Measurements from ENCODE around the gene CLEC9A. TPM values are rescaled to one million over a fixed set of nuclear protein-coding genes. Genes with fewer than 3 reads are reported as not detected.
A peak's percentile ranks its signal among the peaks of the same experiment; 100 is the strongest.

Gene CLEC9A
- total RNA-seq, 6 donors from 2014 or later: 0.31 to 0.89 (median 0.57) TPM; not detected in 3

- Histone ChIP-seq H3K27me3 (no peaks in the 10 kb centered on the region), H3K4me3 (no peak overlapping the region), H3K9me3 (no peaks in the 10 kb centered on the region), H3K27ac (peak overlapping the region in 1 of 4 donors; percentile 35), H3K4me1 (peaks cover 0 to 20% (median 9%) of the 10 kb centered on the region in 4 donors), H3K36me3 (peaks cover 0 to 4% (median 0%) of the 10 kb centered on the region in 4 donors)
- TF ChIP-seq POLR2A (IDR thresholded peaks at IDR 0.05) (no peak), POLR2AphosphoS5 (IDR thresholded peaks at IDR 0.05) (no peak), CTCF (IDR thresholded peaks at IDR 0.05) (no peak), EP300 (IDR thresholded peaks at IDR 0.05) (no peak)
- WGBS, 2 donors: 73 to 78% methylated on average over 3 of the region's 3 CpGs
- DNase-seq (no peak), ATAC-seq (ENCODE audit: low FRiP score in 2 of 2) (no peak)
These were observed 55.9 kb downstream of the CLEC9A start for GRCh38 chr12:10086387-10086786.

DNA sequence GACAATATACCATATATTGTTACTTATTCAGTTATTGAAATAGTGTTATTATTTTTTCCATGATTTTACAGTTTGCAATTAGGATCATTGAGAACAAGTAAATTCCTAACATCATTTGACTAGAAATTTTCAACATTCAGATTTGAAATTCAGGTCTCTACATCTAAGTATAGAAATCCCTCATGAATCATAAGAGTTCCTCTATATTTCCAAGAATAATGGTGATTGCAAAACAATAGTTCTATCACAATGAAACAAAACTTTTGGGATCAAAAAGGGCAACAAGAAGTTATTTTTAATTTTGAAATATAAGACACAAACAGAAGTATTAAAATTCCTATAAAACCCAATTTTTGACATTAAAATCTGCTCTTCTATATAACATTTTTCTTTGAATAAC lies 57.5 kb downstream of the CLEC9A start:
- no peaks in the 10 kb centered on the region for H3K9me3 ChIP-seq
- peaks cover 0 to 13% (median 8%) of the 10 kb centered on the region in 4 donors for H3K4me1 ChIP-seq
- peaks cover 0 to 4% (median 0%) of the 10 kb centered on the region in 4 donors for H3K36me3 ChIP-seq
- DNase-seq (no peak), ATAC-seq (ENCODE audit: low FRiP score in 2 of 2) (no peak)
- no peaks in the 10 kb centered on the region for H3K27me3 ChIP-seq
- peak overlapping the region in 1 of 4 donors; percentile 71 for H3K27ac ChIP-seq
- no peak overlapping the region for H3K4me3 ChIP-seq
- no peak for TF ChIP-seq POLR2A (IDR thresholded peaks at IDR 0.05)
- no peak for TF ChIP-seq CTCF (IDR thresholded peaks at IDR 0.05)
- no peak for TF ChIP-seq POLR2AphosphoS5 (IDR thresholded peaks at IDR 0.05)
- no peak for TF ChIP-seq EP300 (IDR thresholded peaks at IDR 0.05)

DNA sequence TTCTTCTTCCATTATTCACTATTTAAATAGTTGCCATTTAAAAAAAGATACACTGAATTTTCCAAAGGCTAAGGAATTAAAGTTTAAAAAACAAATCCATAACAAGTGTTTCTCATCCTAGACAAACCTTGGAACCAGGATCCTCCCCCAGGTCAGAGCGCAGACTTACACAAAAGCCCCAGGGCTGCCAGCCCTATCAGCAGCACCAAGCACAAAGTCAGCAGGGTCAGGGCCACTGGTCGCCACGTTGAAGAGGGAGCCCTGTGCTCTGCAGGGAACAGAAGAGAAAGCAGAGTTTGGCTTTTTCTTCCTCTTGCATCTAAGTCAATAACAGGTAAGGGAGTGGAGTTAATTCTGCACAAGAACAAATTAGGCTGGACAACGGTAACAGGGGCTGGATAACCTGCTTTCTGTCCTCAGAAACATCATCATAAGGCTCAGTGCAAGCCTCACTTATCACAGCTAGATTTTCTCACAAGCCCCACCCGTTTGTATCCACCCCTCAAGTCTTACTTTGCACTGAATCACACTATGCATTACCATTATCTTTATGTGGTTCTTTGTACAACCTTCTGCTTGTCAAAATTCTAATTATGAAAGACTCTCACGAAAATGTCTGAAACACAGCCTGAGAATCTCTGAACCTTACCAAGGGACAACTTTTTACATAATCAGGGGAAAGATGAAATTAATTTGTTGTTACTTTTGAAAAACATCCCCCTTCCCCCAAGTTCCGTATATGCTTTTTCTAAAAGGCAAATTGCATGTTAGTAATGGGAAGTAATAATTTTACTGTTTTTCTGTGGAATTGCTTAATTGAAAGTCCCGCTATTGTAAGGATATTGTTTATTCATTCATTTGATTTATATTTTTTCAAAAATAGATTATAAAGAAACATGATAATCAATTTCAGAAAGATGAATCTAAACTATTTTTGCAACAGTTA lies 58.7 kb downstream of the CLEC9A start:
- Histone ChIP-seq H3K27ac (peak overlapping the region in 3 of 4 donors; percentile 2 to 71 (median 53)), H3K4me3 (peak overlapping the region in 1 of 4 donors; percentile 13)

DNA sequence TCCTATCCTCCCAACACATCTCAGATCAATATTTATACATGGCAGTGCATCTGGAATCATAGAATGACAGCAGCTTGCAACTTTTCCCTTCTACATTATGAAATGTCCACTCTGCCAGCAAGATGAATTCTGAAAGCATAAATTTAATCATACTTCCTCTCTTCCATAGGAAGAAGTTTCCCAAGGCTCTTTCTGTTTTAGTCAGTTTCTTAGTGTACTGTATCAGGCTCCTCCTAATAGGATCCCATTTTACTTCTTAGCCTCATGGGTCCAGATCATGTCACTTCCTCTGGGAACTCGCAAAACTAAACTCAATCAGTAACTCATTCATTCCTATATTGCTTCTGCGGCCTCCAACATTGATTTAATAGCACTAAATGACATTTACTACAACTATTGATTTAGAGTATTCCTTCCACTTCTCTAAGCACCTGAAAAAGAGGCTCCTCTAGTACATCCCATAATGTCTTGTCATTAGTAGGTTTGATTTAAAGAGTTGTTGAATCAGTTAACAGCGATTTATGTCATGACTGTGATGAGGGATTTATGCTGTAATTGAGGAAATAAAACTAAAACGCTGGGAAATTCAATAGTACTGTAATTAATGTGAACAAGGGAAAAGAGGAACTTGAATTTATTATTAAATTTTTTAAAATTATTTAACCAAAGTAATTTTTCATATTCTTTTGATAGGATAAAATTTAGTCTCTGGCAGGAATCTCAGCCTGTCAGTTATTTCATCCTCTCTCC lies 64.3 kb downstream of the CLEC9A start:
- H3K36me3 ChIP-seq: no peaks in the 10 kb centered on the region
- H3K9me3 ChIP-seq: no peaks in the 10 kb centered on the region
- H3K27ac ChIP-seq: peak overlapping the region; percentile 54 to 81 (median 62)
- TF ChIP-seq CTCF (IDR thresholded peaks at IDR 0.05): no peak
- WGBS, 2 donors: 46 to 54% methylated on average over 4 of the region's 4 CpGs
- peak in 1 of 2 donors; percentile 71 for ATAC-seq (ENCODE audit: low FRiP score in 2 of 2)
- H3K4me1 ChIP-seq: peaks cover 4 to 17% (median 9%) of the 10 kb centered on the region in 4 donors
- H3K4me3 ChIP-seq: no peak overlapping the region
- no peaks in the 10 kb centered on the region for H3K27me3 ChIP-seq
- no peak for DNase-seq

More for the DNA sequence above, 58.7 kb downstream of the CLEC9A start:
- no peaks in the 10 kb centered on the region for H3K9me3 ChIP-seq
- ATAC-seq (ENCODE audit: low FRiP score in 2 of 2) (no peak), DNase-seq (no peak)
- H3K36me3 ChIP-seq: peaks cover 0 to 1% (median 0%) of the 10 kb centered on the region in 4 donors
- no peaks in the 10 kb centered on the region for H3K27me3 ChIP-seq
- H3K4me1 ChIP-seq: peaks cover 0 to 15% (median 8%) of the 10 kb centered on the region in 4 donors
- 49 to 57% methylated on average over 8 of the region's 8 CpGs for WGBS, 2 donors
- TF ChIP-seq CTCF (IDR thresholded peaks at IDR 0.05) (no peak), POLR2A (IDR thresholded peaks at IDR 0.05) (no peak), POLR2AphosphoS5 (IDR thresholded peaks at IDR 0.05) (no peak), EP300 (IDR thresholded peaks at IDR 0.05) (no peak)
